EL (cell line): ENCODE results near the gene NHLRC3.
"Not testable (repeated sequence)": the region's sequence is repeated elsewhere in the genome, so short reads cannot be mapped to it uniquely, and the experiment has no call there.

Experiments used
- DNase-seq: peaks from one replicate; pipeline ENCODE4 v3.0.0-alpha.2; 2016

The NHLRC3 gene

GRCh38 chr13:39047560-39047959 lies 9.3 kb downstream of the NHLRC3 start:
- DNase-seq, result no peak

DNA sequence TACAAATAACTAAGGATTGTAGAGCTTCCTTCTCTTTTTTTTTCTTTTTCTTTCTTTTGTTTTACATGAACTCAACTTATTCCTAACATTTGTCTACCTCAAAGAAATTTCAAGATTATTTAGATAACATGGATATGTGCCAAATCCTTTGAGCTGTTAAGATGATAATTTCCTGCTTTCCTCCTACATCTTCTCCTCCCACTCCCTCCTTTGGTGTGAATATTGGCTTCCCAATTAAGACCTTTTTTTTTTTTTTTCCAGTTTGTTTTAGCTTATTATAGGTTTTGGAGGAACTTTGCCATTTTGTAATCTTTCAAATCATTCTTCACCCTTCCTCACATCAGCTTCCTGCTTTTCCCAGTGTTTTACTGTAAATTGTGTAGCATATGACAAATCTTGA lies 10.6 kb downstream of the NHLRC3 start:
- no peak for DNase-seq

- DNase-seq, result no peak
Observed at GRCh38 chr13:39049274-39049673, 11.0 kb downstream of the NHLRC3 start.

GRCh38 chr13:39051157-39051556 lies 12.9 kb downstream of the NHLRC3 start:
- DNase-seq, result peak; percentile 28

DNA sequence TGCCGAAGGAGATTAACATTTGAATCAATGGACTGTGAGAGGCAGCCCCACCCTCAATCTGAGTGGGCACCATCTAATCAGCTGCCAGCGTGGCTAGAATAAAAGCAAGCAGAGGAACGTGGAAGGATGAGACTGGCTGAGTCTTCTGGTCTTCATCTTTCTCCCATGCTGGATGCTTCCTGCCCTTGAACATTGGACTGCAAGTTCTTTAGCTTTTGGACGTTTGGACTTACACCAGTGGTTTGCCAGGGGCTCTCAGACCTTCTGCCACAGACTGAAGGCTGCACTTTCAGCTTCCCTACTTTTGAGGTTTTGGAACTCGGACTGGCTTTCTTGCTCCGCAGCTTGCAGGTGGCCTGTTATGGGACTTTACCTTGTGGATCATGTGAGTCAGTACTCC lies 14.7 kb downstream of the NHLRC3 start:
- no peak for DNase-seq

DNA sequence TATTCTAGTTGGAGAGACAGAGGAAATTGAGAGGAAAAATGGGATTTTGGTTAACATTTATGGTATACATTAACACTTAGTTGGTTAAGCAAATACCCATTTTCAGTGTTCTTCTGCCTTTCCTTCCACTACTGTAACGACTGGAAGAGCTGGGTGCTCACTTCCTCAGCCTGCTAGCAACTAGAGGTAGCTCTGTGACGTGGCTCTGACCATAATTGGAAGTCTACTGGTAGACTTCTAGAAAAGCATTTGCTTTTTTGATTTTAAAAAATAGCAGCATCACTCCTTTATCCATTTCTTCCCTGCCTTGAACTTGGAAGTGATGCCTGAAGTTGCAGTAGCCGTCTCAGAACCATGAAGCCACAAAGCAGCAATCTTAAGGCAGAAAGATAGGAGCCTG lies 15.9 kb downstream of the NHLRC3 start:
- DNase-seq, result no peak

DNA sequence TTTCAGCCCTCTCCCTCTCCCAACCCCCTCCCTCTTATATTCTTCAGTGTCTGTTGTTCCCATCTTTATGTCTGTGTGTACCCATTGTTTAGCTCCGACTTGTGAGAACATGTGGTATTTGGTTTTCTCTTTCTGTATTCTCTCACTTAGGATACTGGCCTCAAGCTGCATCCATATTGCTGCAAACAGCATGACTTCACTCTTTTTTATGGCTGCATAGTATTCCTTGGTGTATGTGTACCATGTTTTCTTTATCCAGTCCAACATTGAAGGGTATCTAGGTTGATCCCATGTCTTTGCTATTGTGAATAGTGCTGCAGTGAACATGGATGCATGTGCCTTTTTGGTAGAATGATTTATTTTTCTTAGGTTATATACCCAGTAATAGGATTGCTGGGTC lies 17.8 kb downstream of the NHLRC3 start:
- DNase-seq, result no peak

GRCh38 chr13:39058040-39058439 lies 19.8 kb downstream of the NHLRC3 start:
- DNase-seq, result no peak

DNA sequence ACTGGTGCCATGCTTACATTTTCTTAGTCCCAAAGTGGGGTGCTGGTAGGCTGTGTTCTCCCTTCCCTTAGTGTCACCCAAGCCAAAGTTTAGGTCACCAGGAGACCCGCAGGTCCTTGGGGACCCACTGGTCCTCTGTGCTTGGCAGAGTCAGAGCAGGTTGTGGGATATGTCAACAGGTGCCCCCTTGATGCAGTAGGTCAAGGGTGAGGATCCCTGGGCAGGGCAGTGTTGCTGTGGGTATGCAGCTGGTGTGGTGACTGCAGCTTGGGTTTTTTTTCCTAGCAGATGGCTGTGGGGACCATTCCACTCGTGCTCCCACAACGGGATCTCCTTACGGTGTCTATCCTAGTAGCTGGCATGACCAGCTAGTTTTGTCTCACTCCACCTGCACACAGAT lies 23.7 kb downstream of the NHLRC3 start:
- DNase-seq, result no peak

- DNase-seq, result no peak
Observed at GRCh38 chr13:39072842-39073241, 34.6 kb downstream of the NHLRC3 start.

DNA sequence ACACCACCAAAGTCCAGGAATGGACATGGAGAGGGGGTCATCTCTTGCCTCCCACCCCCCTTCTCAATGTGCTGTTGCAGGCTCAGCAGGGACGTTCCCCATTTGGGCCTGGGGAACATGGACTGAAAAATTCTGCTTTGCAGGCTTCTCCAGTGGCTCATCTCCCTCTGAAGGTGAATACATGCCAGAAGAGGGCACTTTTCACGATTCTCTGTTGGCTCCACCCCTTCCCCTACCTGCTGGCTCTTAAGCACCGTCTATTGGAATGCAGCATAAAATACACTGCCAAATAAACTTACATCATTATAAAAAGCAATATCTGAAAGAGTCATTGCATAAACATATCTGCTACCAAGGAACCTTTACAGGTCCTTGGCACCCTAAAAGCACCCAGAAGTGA lies 35.7 kb downstream of the NHLRC3 start:
- no peak for DNase-seq

DNA sequence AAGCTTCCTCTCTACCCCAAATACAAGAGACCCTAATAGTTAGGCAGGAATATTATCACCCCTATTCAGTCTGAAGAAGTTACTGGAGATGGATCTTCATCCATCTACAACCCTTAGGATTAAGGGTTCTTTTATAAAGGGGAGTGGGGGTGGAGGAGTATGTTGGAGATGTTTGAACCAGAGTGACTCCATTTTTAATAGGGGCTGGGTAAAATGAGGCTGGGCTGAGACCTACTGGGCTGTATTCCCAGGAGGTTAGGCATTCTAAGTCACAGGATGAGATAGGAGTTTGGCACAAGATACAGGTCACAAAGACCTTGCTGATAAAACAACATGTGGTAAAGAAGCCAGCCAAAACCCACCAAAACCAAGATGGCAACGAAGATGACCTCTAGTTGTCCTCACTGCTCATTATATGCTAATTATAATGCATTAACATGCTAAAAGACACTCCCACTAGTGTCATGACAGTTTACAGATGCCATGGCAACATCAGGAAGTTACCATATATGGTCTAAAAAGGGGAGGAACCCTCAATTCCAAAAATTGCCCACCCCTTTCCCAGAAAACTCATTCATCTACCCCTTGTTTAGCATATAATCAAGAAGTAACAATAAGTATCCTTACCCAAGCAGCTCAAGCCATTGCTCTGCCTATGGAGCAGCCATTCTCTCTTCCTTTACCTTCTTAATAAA lies 48.1 kb downstream of the NHLRC3 start:
- not testable (repeated sequence) for DNase-seq

- DNase-seq, result no peak
Observed at GRCh38 chr13:39091586-39091985, 53.3 kb downstream of the NHLRC3 start.

- DNase-seq, result no peak
Observed at GRCh38 chr13:39095500-39095899, 57.2 kb downstream of the NHLRC3 start.

DNA sequence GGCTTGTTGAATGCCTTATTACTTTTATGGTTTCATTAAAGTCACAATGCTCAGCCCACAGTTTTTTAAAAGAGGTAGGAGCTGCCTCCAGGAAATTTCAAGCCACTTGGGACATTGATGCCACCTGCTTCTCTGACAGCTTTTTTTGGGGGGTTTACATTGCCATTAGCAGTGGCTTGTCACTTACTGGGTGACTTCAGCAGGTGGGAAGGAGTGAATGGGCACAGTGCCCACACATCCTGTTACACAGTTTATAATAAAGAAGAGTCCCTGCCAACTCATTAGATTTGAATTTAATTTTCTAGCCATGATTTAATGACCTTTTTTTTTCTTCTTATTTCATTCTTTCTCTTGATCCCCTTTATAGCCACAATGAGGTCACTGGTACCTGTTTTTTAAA lies 61.0 kb downstream of the NHLRC3 start:
- DNase-seq, result no peak
